ENCODE data around the gene BRD3OS. TPM values are rescaled to one million over a fixed set of nuclear protein-coding genes. Genes with fewer than 3 reads are reported as not detected.

Gene BRD3OS
- total and polyA plus RNA-seq, 8 donors = 15.5 to 23.1 (median 18.3) TPM

GRCh38 chr9:133996531-133997520 is 28.5 kb upstream of the BRD3OS start:
- Histone ChIP-seq H3K36me3 (no peaks in the 10 kb centered on the region), H3K27ac (no peak overlapping the region), H3K27me3 (peaks cover 0 to 22% of the 10 kb centered on the region in 2 donors), H3K9me3 (no peaks in the 10 kb centered on the region), H3K4me1 (peaks cover 10 to 16% of the 10 kb centered on the region in 2 donors), H3K4me3 (no peak overlapping the region)
- TF ChIP-seq, protein P1, sequence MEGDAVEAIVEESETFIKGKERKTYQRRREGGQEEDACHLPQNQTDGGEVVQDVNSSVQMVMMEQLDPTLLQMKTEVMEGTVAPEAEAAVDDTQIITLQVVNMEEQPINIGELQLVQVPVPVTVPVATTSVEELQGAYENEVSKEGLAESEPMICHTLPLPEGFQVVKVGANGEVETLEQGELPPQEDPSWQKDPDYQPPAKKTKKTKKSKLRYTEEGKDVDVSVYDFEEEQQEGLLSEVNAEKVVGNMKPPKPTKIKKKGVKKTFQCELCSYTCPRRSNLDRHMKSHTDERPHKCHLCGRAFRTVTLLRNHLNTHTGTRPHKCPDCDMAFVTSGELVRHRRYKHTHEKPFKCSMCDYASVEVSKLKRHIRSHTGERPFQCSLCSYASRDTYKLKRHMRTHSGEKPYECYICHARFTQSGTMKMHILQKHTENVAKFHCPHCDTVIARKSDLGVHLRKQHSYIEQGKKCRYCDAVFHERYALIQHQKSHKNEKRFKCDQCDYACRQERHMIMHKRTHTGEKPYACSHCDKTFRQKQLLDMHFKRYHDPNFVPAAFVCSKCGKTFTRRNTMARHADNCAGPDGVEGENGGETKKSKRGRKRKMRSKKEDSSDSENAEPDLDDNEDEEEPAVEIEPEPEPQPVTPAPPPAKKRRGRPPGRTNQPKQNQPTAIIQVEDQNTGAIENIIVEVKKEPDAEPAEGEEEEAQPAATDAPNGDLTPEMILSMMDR (IDR thresholded peaks at IDR 0.05) = no peak
- intact Hi-C loops (cut with DNase I) = loop anchor here (5.0 to 10.0 kb wide), 2 partner anchors 202 to 205 kb away; no protein-coding TSS in a partner anchor
- no peak for ATAC-seq
- no peak for DNase-seq

- intact Hi-C loops (cut with DNase I) = loop anchor here (5.0 to 10.0 kb wide), 2 partner anchors 203 to 205 kb away; no protein-coding TSS in a partner anchor
- TF ChIP-seq, protein P1 (IDR thresholded peaks at IDR 0.05) = no peak
These were observed 27.7 kb upstream of the BRD3OS start for GRCh38 chr9:133997584-133997983.

DNA sequence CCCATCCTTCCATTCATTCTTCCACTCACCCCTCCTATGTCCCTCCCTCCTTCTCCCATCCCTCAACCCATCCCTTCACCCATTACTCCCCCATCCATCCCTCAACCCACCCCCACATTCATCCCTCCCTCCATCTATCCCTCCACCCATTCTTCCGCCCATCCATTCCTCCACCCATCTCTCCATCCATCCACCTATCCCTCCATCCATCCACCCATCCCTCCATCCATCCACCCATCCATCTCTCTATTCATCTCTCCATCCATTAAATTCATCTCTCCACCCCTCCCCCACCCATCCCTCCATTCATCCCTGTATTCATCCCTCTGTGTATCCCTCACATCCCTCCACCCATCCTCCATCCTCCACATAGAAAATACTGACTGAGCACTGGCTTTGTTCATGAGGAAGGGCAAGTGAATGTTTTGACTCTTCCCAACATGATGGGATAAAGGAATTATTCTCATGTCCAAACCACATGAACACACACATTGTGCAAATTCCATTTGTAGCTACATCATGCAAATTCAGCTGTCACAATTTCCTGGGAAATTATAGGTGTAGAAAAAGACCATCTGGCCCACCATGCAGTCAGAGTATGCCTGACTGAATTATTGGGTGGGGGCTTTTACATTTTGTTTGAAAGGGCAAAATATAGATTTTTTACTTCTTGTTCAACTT is 26.2 kb upstream of the BRD3OS start:
- Histone ChIP-seq H3K4me1 (peaks cover 3% of the 10 kb centered on the region in 2 donors), H3K36me3 (no peaks in the 10 kb centered on the region), H3K27ac (no peak overlapping the region), H3K27me3 (peaks cover 0 to 4% of the 10 kb centered on the region in 2 donors), H3K4me3 (no peak overlapping the region), H3K9me3 (no peaks in the 10 kb centered on the region)
- ATAC-seq (no peak), DNase-seq (no peak)
- TF ChIP-seq, protein P1 (IDR thresholded peaks at IDR 0.05) = no peak
- intact Hi-C loops (cut with DNase I) = loop anchor here (5.0 to 10.0 kb wide), 2 partner anchors 204 to 207 kb away; no protein-coding TSS in a partner anchor

More at GRCh38 chr9:133997584-133997983, 27.7 kb upstream of the BRD3OS start:
- Histone ChIP-seq H3K27ac (no peak overlapping the region), H3K9me3 (no peaks in the 10 kb centered on the region), H3K27me3 (peaks cover 0 to 19% of the 10 kb centered on the region in 2 donors), H3K4me1 (peaks cover 10 to 16% of the 10 kb centered on the region in 2 donors), H3K36me3 (no peaks in the 10 kb centered on the region), H3K4me3 (no peak overlapping the region)
- no peak for ATAC-seq
- no peak for DNase-seq

DNA sequence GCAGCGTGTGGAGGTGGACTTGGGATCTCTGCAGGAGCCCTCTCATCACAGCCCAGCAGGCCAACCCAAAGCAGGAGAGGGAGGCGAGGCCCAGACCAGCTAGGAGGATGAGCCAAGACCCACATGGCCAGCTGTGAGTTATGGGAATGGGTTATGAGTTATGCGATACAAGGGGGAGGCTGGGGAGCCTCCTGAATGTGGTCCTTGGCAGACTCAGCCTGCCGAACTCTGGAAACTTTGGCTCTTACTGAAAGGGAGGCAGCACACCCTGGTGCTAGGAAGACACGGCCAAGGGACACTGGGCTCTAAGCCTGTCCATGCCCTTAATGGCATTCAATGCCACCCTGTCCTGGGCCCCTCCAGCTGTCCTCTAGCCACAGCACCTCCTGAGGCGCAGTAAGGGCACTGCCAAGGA is 25.4 kb upstream of the BRD3OS start:
- no peaks in the 10 kb centered on the region for H3K4me1 ChIP-seq
- no peak overlapping the region for H3K4me3 ChIP-seq
- H3K27me3 ChIP-seq = no peaks in the 10 kb centered on the region
- TF ChIP-seq, protein P1 (IDR thresholded peaks at IDR 0.05) = no peak
- H3K9me3 ChIP-seq = no peaks in the 10 kb centered on the region
- peak; percentile 48 for ATAC-seq
- intact Hi-C loops (cut with DNase I) = loop anchor here (5.0 to 10.0 kb wide), 2 partner anchors 205 to 208 kb away; no protein-coding TSS in a partner anchor
- no peak overlapping the region for H3K27ac ChIP-seq
- no peak for DNase-seq
- no peaks in the 10 kb centered on the region for H3K36me3 ChIP-seq
